Activated CD4-positive, alpha-beta memory T cell treated with anti-CD3 and anti-CD28 coated beads, Interleukin-2, amount 10 ng/mL, durations not matched to agents 7 days and 5 days (primary cell): Measurements from ENCODE around the gene ARHGAP25. TPM values are rescaled to one million over a fixed set of nuclear protein-coding genes. Genes with fewer than 3 reads are reported as not detected.

Experiments
- CTCF ChIA-PET: fragments of 350-600 bp; sonication (Branson Sonifier 250); formaldehyde crosslinking; loops from one replicate; lab custom pipeline; 2021; ENCODE audit warnings: antibody characterized with exemption, inconsistent platforms; lab: Charles Lee
- POLR2A ChIA-PET: fragments of 350-600 bp; sonication (Branson Sonifier 250); formaldehyde crosslinking; loops from one replicate; lab custom pipeline; 2021; ENCODE audit warnings: antibody characterized with exemption; lab: Charles Lee
- DNase-seq: peaks from one replicate; pipeline ENCODE4 v3.0.0-alpha.2; 2020
- H3K27ac Mint-ChIP-seq: one replicate; pipeline ENCODE4 v1.8.0; 2021; ENCODE audit warnings: mild to moderate bottlenecking, mixed read lengths
- H3K27me3 Mint-ChIP-seq: one replicate; pipeline ENCODE4 v1.8.0; 2021; ENCODE audit warnings: mixed read lengths
- H3K36me3 Mint-ChIP-seq: one replicate; pipeline ENCODE4 v1.8.0; 2021; ENCODE audit warnings: low read depth, mixed read lengths
- H3K4me1 Mint-ChIP-seq: one replicate; pipeline ENCODE4 v1.8.0; 2021; ENCODE audit warnings: mixed read lengths
- H3K4me3 Mint-ChIP-seq: one replicate; pipeline ENCODE4 v1.8.0; 2021; ENCODE audit warnings: mild to moderate bottlenecking, mixed read lengths
- H3K9me3 Mint-ChIP-seq: one replicate; pipeline ENCODE4 v1.8.0; 2021; ENCODE audit warnings: mixed read lengths
- total RNA-seq, 2 experiments: library from RNA; stranded (reverse); gene quantifications; one replicate each; pipeline ENCODE4 v1.2.3, GENCODE V29; 2021

ARHGAP25 gene
- total RNA-seq, 2 experiments from 2014 or later: 128 to 132 TPM

- Mint-ChIP-seq H3K27ac (no peak overlapping the region), H3K4me1 (peaks cover 33% of the 10 kb centered on the region), H3K27me3 (peaks cover 8% of the 10 kb centered on the region), H3K36me3 (peaks cover 2% of the 10 kb centered on the region), H3K9me3 (peaks cover 3% of the 10 kb centered on the region), H3K4me3 (no peak overlapping the region)
- CTCF ChIA-PET: interaction anchor here (0.6 to 4.5 kb wide), 24 partner anchors 10 to 468 kb away, joined by 3 to 41 read pairs (median 4); no protein-coding TSS in a partner anchor
- POLR2A ChIA-PET: interaction anchor here (1.0 to 1.8 kb wide), 3 partner anchors 8 to 97 kb away, joined by 3 to 5 read pairs (median 3); no protein-coding TSS in a partner anchor
- DNase-seq: no peak
These were observed 104.0 kb downstream of the ARHGAP25 start for GRCh38 chr2:68838641-68839040.

GRCh38 chr2:68839260-68839833 is 104.7 kb downstream of the ARHGAP25 start:
- peaks cover 30% of the 10 kb centered on the region for H3K4me1 Mint-ChIP-seq
- H3K9me3 Mint-ChIP-seq: peaks cover 3% of the 10 kb centered on the region
- ChIA-PET POLR2A (interaction anchor here (1.0 kb wide), 1 partner anchor 69 kb away, joined by 3 read pairs; no protein-coding TSS in a partner anchor), CTCF (interaction anchor here (0.7 to 4.5 kb wide), 15 partner anchors 11 to 376 kb away, joined by 3 to 41 read pairs (median 8); no protein-coding TSS in a partner anchor)
- H3K4me3 Mint-ChIP-seq: no peak overlapping the region
- H3K27me3 Mint-ChIP-seq: peaks cover 8% of the 10 kb centered on the region
- H3K27ac Mint-ChIP-seq: no peak overlapping the region
- peaks cover 2% of the 10 kb centered on the region for H3K36me3 Mint-ChIP-seq
- DNase-seq: no peak

GRCh38 chr2:68845043-68845442 is 110.4 kb downstream of the ARHGAP25 start:
- ChIA-PET POLR2A (no interaction called here), CTCF (interaction anchor here (0.7 to 1.4 kb wide), 3 partner anchors 9 to 80 kb away, joined by 3 to 5 read pairs (median 4); no protein-coding TSS in a partner anchor)
- H3K4me3 Mint-ChIP-seq: no peak overlapping the region
- H3K27me3 Mint-ChIP-seq: peaks cover 30% of the 10 kb centered on the region
- no peaks in the 10 kb centered on the region for H3K36me3 Mint-ChIP-seq
- no peaks in the 10 kb centered on the region for H3K4me1 Mint-ChIP-seq
- no peak overlapping the region for H3K27ac Mint-ChIP-seq
- no peaks in the 10 kb centered on the region for H3K9me3 Mint-ChIP-seq
- no peak for DNase-seq

- Mint-ChIP-seq H3K36me3 (no peaks in the 10 kb centered on the region), H3K4me1 (no peaks in the 10 kb centered on the region), H3K27ac (no peak overlapping the region), H3K9me3 (no peaks in the 10 kb centered on the region), H3K4me3 (no peak overlapping the region), H3K27me3 (peaks cover 30% of the 10 kb centered on the region)
- DNase-seq: no peak
- CTCF ChIA-PET: interaction anchor here (1.2 kb wide), 1 partner anchor 97 kb away, joined by 3 read pairs; no protein-coding TSS in a partner anchor
- POLR2A ChIA-PET: no interaction called here
These were observed 111.5 kb downstream of the ARHGAP25 start for GRCh38 chr2:68846091-68846490.

- no peak for DNase-seq
- H3K27me3 Mint-ChIP-seq: peaks cover 27% of the 10 kb centered on the region
- H3K4me3 Mint-ChIP-seq: no peak overlapping the region
- ChIA-PET CTCF (no interaction called here), POLR2A (interaction anchor here (1.7 kb wide), 1 partner anchor 61 kb away, joined by 5 read pairs; no protein-coding TSS in a partner anchor)
- no peaks in the 10 kb centered on the region for H3K9me3 Mint-ChIP-seq
- no peak overlapping the region for H3K27ac Mint-ChIP-seq
- H3K36me3 Mint-ChIP-seq: no peaks in the 10 kb centered on the region
- no peaks in the 10 kb centered on the region for H3K4me1 Mint-ChIP-seq
These were observed 113.1 kb downstream of the ARHGAP25 start for GRCh38 chr2:68847751-68848150.

- no peaks in the 10 kb centered on the region for H3K4me1 Mint-ChIP-seq
- H3K4me3 Mint-ChIP-seq: no peak overlapping the region
- H3K27me3 Mint-ChIP-seq: peaks cover 31% of the 10 kb centered on the region
- no peaks in the 10 kb centered on the region for H3K36me3 Mint-ChIP-seq
- no peaks in the 10 kb centered on the region for H3K9me3 Mint-ChIP-seq
- ChIA-PET CTCF (interaction anchor here (2.5 kb wide), 1 partner anchor 13 kb away, joined by 5 read pairs; no protein-coding TSS in a partner anchor), POLR2A (interaction anchor here (0.9 to 1.2 kb wide), 2 partner anchors 21 to 59 kb away, joined by 3 read pairs; no protein-coding TSS in a partner anchor)
- DNase-seq: no peak
- no peak overlapping the region for H3K27ac Mint-ChIP-seq
These were observed 115.0 kb downstream of the ARHGAP25 start for GRCh38 chr2:68849579-68850030.

- DNase-seq: no peak
- no peak overlapping the region for H3K4me3 Mint-ChIP-seq
- no peaks in the 10 kb centered on the region for H3K4me1 Mint-ChIP-seq
- ChIA-PET POLR2A (no interaction called here), CTCF (interaction anchor here (0.8 to 2.5 kb wide), 3 partner anchors 12 to 75 kb away, joined by 3 to 5 read pairs (median 5); no protein-coding TSS in a partner anchor)
- no peak overlapping the region for H3K27ac Mint-ChIP-seq
- no peaks in the 10 kb centered on the region for H3K36me3 Mint-ChIP-seq
- peaks cover 28% of the 10 kb centered on the region for H3K27me3 Mint-ChIP-seq
- no peaks in the 10 kb centered on the region for H3K9me3 Mint-ChIP-seq
These were observed 115.9 kb downstream of the ARHGAP25 start for GRCh38 chr2:68850524-68850923.

GRCh38 chr2:68853035-68853434 is 118.4 kb downstream of the ARHGAP25 start:
- Mint-ChIP-seq H3K4me3 (no peak overlapping the region), H3K4me1 (peaks cover 5% of the 10 kb centered on the region), H3K27me3 (peaks cover 23% of the 10 kb centered on the region), H3K36me3 (no peaks in the 10 kb centered on the region), H3K27ac (no peak overlapping the region), H3K9me3 (no peaks in the 10 kb centered on the region)
- ChIA-PET CTCF (interaction anchor here (1.1 to 2.2 kb wide), 2 partner anchors 15 to 101 kb away, joined by 3 to 8 read pairs; no protein-coding TSS in a partner anchor), POLR2A (no interaction called here)
- DNase-seq: no peak

GRCh38 chr2:68853915-68854314 is 119.3 kb downstream of the ARHGAP25 start:
- H3K27ac Mint-ChIP-seq: no peak overlapping the region
- no peaks in the 10 kb centered on the region for H3K36me3 Mint-ChIP-seq
- peaks cover 5% of the 10 kb centered on the region for H3K4me1 Mint-ChIP-seq
- H3K9me3 Mint-ChIP-seq: no peaks in the 10 kb centered on the region
- POLR2A ChIA-PET: no interaction called here
- no peak for DNase-seq
- CTCF ChIA-PET: interaction anchor here (0.9 to 2.2 kb wide), 3 partner anchors 14 to 89 kb away, joined by 3 to 8 read pairs (median 5); no protein-coding TSS in a partner anchor
- peaks cover 21% of the 10 kb centered on the region for H3K27me3 Mint-ChIP-seq
- no peak overlapping the region for H3K4me3 Mint-ChIP-seq

GRCh38 chr2:68854476-68854875 is 119.9 kb downstream of the ARHGAP25 start:
- no peak overlapping the region for H3K27ac Mint-ChIP-seq

GRCh38 chr2:68855550-68855949 is 120.9 kb downstream of the ARHGAP25 start:
- Mint-ChIP-seq H3K27ac (no peak overlapping the region), H3K4me3 (no peak overlapping the region), H3K9me3 (no peaks in the 10 kb centered on the region), H3K36me3 (no peaks in the 10 kb centered on the region), H3K4me1 (peaks cover 5% of the 10 kb centered on the region), H3K27me3 (peaks cover 16% of the 10 kb centered on the region)
- ChIA-PET POLR2A (no interaction called here), CTCF (interaction anchor here (0.7 kb wide), 1 partner anchor 368 kb away, joined by 3 read pairs; no protein-coding TSS in a partner anchor)
- DNase-seq: no peak

More at GRCh38 chr2:68854476-68854875, 119.9 kb downstream of the ARHGAP25 start:
- H3K36me3 Mint-ChIP-seq: no peaks in the 10 kb centered on the region
- peaks cover 20% of the 10 kb centered on the region for H3K27me3 Mint-ChIP-seq
- no peaks in the 10 kb centered on the region for H3K9me3 Mint-ChIP-seq
- ChIA-PET CTCF (interaction anchor here (0.6 to 2.2 kb wide), 5 partner anchors 13 to 89 kb away, joined by 3 to 8 read pairs (median 4); no protein-coding TSS in a partner anchor), POLR2A (no interaction called here)
- no peak overlapping the region for H3K4me3 Mint-ChIP-seq
- no peak for DNase-seq
- peaks cover 5% of the 10 kb centered on the region for H3K4me1 Mint-ChIP-seq

- Mint-ChIP-seq H3K27ac (no peak overlapping the region), H3K36me3 (no peaks in the 10 kb centered on the region), H3K27me3 (peaks cover 15% of the 10 kb centered on the region), H3K4me3 (no peak overlapping the region), H3K4me1 (peaks cover 11% of the 10 kb centered on the region), H3K9me3 (no peaks in the 10 kb centered on the region)
- ChIA-PET CTCF (interaction anchor here (1.5 kb wide), 1 partner anchor 13 kb away, joined by 5 read pairs; no protein-coding TSS in a partner anchor), POLR2A (no interaction called here)
- no peak for DNase-seq
These were observed 122.7 kb downstream of the ARHGAP25 start for GRCh38 chr2:68857202-68857845.
